ENCODE data around the gene XPC.
A peak's percentile ranks its signal among the peaks of the same experiment; 100 is the strongest.

Gene XPC

DNA sequence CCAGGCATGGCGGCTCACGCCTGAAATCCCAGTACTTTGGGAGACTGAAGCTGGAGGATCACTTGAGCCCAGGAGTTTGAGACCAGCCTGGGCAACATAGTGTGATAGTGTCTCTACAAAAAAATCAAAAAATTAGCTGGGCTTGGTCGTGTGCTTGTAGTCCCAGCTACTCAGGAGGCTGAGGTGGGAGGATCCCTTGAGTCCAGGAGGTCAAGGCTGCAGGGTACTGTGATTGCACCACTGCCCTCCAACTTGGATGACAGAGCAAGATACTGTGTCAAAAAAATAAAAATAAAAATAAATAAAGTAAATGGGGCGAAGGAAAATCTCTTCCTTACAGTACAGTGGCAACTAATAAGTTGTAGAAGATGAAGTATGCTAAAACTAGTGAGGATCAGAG, 29.8 kb upstream of the XPC start:
- DNase-seq = no peak
- no peaks in the 10 kb centered on the region for H3K27me3 ChIP-seq
- no peak for TF ChIP-seq CTCF (IDR thresholded peaks at IDR 0.05)
- peaks cover 0 to 22% (median 11%) of the 10 kb centered on the region in 4 donors for H3K4me1 ChIP-seq
- no peaks in the 10 kb centered on the region for H3K36me3 ChIP-seq
- no peaks in the 10 kb centered on the region for H3K9me3 ChIP-seq
- no peak overlapping the region for H3K27ac ChIP-seq
- intact Hi-C loops (cut with DNase I; ENCODE audit: low total_unique reads) = loop anchor here (10.0 kb wide), 1 partner anchor 57 kb away; no protein-coding TSS in a partner anchor
- no peak overlapping the region for H3K4me3 ChIP-seq

GRCh38 chr3:14206548-14207177, 28.3 kb upstream of the XPC start:
- Histone ChIP-seq H3K27me3 (no peaks in the 10 kb centered on the region), H3K4me3 (no peak overlapping the region), H3K9me3 (no peaks in the 10 kb centered on the region), H3K36me3 (no peaks in the 10 kb centered on the region), H3K4me1 (peaks cover 0 to 23% (median 11%) of the 10 kb centered on the region in 4 donors), H3K27ac (no peak overlapping the region)
- TF ChIP-seq CTCF (IDR thresholded peaks at IDR 0.05) = no peak
- intact Hi-C loops (cut with DNase I; ENCODE audit: low total_unique reads) = loop anchor here (10.0 kb wide), 1 partner anchor 58 kb away; no protein-coding TSS in a partner anchor
- DNase-seq = no peak

- no peaks in the 10 kb centered on the region for H3K9me3 ChIP-seq
- H3K36me3 ChIP-seq = peaks cover 0 to 4% (median 2%) of the 10 kb centered on the region in 3 donors
- no peak for TF ChIP-seq CTCF (IDR thresholded peaks at IDR 0.05)
- H3K4me1 ChIP-seq = peaks cover 0 to 23% (median 14%) of the 10 kb centered on the region in 4 donors
- H3K4me3 ChIP-seq = no peak overlapping the region
- DNase-seq = peak; percentile 62 to 72
- intact Hi-C loops (cut with DNase I; ENCODE audit: low total_unique reads) = loop anchor here (5.0 to 10.0 kb wide), 2 partner anchors 60 to 263 kb away; no protein-coding TSS in a partner anchor
- no peaks in the 10 kb centered on the region for H3K27me3 ChIP-seq
- H3K27ac ChIP-seq = peak overlapping the region in 1 of 2 donors; percentile 23
Measured at GRCh38 chr3:14204515-14205284, 26.3 kb upstream of the XPC start.

GRCh38 chr3:14203521-14204079, 25.2 kb upstream of the XPC start:
- no peak overlapping the region for H3K27ac ChIP-seq

More at GRCh38 chr3:14203521-14204079, 25.2 kb upstream of the XPC start:
- Histone ChIP-seq H3K4me3 (no peak overlapping the region), H3K9me3 (no peaks in the 10 kb centered on the region), H3K27me3 (no peaks in the 10 kb centered on the region), H3K36me3 (peaks cover 5 to 13% (median 12%) of the 10 kb centered on the region in 3 donors), H3K4me1 (peaks cover 0 to 23% (median 14%) of the 10 kb centered on the region in 4 donors)
- intact Hi-C loops (cut with DNase I; ENCODE audit: low total_unique reads) = loop anchor here (5.0 to 10.0 kb wide), 2 partner anchors 61 to 264 kb away; no protein-coding TSS in a partner anchor
- peak; percentile 51 to 77 for DNase-seq
- TF ChIP-seq CTCF (IDR thresholded peaks at IDR 0.05) = peak; percentile 78 to 81
